GM18868 (cell line): ENCODE data around the gene BRD1.
A peak's percentile ranks its signal among the peaks of the same experiment; 100 is the strongest.
"Not testable (repeated sequence)": the region's sequence is repeated elsewhere in the genome, so short reads cannot be mapped to it uniquely, and the experiment has no call there.

ENCODE experiments used
- ATAC-seq: cut with Tn5 transposase; IDR thresholded peaks from one replicate; pipeline ENCODE4 v1.9.1; 2021; ENCODE audit warnings: mild to moderate bottlenecking, moderate library complexity; ENCODE audit not compliant: unreplicated experiment

Gene BRD1

DNA sequence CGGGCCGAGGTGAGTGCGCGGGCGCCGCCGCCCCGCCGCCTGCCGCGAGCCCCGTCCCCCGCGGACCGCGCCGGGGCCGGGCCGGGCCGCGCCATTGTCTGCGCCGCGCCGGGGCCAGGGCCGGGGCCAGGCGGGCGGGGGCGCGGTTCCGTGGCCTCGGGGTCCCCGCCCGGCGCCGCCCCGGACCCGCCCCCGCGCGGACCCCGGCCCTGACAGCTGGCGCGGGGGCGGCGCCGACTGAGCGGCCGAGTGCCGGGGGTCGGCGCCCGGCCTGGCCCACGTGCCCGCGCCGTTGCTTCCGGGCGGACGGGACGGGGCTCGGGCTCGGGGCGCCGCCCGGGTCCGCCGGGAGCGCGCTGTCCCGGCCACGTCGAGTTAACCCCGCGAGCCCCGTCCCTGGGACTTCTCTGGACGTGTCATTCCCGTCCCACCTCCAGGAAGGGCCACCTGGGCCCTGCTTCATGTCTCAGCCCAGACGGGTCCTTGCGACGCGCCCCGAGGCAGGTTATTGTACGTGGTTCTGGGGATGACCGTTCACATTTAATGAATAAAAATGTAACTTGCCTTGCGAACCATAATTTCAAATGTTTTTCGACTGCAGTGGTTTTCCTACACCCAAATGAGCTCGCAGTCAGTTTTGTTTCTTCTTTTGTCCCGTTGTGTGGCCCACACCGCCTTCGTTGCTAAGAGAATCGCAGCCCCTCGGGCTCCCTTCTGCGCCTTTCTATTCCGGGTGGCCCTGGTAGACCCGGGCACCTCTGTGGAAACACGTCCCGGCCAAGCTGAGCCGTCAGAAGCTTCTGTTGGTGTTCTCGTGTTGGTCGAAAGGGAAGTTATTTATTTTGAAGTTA lies 26.5 kb upstream of the BRD1 start:
- ATAC-seq, result peak; percentile 12

DNA sequence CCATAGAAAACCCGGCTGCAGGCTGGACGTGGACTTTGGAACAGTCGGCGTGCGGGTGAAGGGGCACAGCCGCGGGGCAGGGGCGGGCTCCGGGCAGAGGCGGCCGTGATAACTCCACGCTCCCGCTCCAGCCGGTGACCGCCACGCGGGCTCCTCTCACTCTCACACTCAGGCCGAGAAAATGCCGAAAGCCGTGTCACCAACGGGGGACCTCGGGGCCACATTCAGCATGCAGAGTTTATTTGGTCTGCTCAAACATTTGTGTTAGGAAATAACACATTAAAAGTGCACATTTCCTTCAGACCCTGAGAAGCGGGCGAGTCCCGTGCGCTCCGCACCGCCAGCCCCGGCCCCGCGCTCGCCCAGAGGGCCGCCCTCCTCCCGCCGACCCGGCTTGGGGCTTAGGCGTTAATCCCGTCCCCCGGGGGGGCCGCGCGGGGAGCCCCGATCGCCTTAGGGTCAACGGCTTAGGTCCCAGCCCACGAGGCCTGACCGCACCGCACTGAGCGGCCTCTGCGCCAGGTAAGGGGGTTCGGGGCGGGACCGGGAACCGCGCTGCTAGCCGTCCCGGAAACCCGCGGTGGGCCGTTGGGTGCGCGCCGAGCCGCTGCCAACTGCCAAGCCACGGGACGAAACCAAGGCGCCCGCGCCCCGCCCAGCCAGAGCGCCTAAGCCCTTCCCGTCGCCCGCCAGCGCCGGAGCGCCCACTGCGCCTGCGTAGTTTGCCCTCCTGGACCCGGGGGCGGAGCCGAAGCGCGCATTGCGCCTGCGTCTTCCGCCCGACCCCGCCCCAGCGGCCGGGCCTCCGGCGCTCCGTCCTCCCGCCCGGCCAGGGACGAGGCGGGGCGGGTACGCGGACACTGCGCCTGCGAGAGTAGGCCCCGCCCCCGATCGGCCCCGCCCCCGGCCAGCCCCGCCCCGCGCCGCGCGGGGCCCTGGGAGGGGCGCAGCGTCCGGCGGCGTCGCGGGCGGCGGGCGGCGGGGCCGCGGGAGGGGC lies 25.5 kb upstream of the BRD1 start, which contains the start of gene ZBED4:
Gene ZBED4 (plus strand): TSS at position 947 of the 997 bp plus-strand sequence. CDS start 29,819 bp downstream, outside the sequence.
- ATAC-seq, result peak; percentile 70

DNA sequence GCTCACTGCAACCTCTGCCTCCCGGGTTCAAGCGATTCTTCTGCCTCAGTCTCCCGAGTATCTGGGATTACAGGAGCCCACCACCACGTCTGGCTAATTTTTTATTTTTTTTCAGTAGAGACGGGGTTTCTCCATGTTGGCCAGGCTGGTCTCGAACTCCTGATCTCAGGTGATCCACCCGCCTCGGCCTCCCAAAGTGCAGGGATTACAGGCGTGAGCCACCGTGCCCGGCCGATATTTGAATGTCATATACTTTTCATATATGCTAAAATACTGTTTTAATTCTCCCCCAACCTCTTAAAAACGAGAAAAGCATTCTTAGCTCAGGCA lies 24.9 kb upstream of the BRD1 start:
- not testable (repeated sequence) for ATAC-seq

DNA sequence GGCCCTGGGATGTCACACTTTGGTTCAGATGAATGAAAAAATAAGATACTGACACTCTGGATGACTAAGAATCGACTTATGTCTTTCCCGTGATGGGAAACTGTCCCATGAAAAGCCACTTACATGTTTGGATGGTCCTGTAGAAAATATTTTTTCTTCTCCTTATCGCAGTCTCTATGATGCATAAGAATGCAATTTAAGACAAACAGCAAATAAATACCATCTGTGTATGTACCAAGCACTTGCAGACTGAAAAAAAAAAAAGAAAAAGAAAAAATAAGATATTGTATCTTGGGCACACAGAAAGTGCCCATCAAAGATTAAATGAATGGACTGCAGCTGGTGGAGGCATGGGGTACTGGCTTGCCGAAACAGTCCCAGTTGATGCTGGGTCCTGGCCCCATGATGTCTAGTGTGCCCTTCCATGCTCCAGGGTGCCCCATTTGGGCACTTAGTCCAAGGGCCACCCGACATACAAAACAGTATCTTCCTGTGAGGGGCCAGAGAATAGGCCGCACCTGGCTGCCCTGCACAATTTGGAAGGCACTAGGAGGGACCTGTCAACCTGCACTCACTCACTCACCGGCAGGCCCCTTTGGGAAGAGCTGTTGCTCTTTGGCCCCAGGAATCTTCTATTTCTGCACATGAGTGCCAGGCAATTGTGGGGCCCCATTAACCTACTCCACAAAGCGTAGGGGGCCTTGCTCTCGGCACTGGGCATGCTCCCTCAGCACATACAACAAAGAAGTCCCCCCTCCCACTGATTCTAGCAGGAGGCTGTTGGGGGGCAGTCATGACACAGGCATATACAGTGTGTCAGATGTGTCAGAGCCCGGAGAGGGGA lies 23.5 kb upstream of the BRD1 start:
- ATAC-seq, result no peak

DNA sequence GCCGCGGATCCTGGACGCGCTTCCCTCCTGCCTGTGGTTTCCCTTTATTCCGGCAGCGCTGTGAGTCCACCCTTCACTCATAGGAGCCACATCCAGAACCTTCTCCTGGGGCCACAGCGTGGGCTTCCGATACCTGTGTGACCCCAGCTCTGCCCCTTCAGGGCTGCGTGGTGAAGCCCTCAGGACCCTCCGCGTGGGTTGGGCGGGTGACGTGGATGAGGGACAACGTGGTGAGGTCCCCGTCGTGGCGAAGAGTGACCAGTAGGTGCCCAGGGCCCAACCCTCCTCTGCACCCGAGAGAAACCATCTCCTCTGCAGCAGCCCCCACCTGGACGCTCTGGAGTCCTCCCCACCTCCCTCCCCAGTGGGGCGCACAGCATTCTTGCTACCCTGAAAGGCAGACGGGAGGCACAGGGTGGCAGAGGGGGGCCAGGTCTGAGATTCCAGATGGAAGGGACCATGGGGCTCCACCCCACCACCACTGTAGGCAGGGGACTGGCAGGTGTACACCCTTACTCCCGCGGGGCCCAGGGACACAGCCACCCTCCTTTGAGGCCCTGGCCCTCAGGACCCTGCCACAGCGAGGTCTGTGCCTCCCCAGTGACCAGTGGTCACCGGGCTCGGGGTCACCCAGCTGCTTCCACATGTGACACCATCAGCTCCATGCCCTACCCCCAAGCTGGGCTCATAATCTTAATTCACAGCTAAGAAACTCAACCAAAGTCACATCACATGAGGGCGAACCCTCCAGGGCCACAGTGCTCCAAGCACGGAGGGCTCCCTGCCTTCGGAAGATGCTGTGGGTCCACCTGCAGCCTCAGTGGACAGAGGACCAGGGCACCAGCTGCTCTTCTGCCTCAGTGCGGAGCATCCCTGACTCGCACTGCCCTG lies 22.6 kb upstream of the BRD1 start:
- no peak for ATAC-seq

DNA sequence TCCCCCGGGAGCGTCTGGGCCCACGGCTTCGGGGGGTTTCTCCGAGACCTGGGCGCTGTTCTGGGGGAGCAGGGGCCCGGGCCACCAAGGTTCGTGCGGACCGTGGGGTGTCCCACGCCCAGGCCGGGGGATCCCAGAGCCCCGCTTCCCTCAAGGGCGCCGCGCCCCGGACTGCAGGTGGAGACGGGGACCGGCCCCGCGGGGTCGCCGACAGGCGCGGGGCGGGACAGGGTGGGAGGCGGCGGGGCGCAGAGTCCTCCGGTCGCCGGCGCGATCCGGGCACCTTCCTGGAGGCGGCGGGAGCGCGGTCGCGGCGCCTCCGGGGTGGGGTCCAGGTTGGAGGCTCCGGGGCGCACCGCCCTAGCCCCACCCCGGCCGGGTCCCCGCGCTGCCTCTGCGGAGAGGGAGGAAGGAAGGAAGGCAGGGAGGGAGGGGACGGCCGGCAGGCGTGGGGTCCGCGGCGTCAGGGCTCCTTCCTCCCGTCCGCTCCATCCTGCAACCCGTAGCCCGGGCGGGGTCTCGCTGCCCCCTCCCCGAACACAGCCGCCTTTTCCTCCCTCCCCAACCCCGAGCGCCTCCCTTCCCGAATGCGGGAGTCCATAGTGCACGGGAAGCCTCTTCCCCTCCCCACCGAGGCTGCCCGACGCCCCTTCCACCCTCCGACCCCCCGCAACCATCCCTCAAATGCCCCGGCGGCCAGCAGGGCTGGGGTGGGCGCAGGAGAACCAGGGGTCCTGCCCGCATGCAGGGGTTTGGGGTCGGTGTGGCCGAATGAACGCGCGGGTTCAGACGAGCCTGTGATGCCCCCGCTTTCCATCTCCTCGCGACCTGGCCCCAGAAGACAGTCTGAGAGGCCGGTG lies 21.7 kb upstream of the BRD1 start:
- no peak for ATAC-seq

DNA sequence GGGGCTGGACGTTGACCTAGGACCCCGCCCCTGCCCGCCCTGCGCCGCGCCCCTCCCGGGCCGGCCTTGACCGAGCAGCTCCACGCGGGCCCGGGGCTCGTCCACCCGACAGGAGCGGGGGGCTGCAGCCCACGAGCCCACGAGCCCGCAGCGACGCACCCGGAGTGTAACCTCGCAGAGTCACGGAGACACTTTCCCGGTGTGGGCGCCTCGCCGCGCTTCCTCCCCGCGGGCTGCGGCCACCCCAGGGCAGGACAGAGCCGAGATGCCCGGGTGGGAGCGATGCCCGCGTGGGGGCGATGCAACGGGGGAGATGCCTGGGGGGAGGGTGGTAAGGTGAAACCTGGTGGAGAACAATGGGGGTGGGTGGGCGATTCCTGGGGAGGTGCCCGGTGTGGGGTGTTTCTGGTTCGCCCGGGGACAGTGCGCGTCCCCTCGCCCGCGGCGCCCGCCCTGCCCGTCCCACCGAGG lies 21.1 kb upstream of the BRD1 start:
- ATAC-seq, result no peak

DNA sequence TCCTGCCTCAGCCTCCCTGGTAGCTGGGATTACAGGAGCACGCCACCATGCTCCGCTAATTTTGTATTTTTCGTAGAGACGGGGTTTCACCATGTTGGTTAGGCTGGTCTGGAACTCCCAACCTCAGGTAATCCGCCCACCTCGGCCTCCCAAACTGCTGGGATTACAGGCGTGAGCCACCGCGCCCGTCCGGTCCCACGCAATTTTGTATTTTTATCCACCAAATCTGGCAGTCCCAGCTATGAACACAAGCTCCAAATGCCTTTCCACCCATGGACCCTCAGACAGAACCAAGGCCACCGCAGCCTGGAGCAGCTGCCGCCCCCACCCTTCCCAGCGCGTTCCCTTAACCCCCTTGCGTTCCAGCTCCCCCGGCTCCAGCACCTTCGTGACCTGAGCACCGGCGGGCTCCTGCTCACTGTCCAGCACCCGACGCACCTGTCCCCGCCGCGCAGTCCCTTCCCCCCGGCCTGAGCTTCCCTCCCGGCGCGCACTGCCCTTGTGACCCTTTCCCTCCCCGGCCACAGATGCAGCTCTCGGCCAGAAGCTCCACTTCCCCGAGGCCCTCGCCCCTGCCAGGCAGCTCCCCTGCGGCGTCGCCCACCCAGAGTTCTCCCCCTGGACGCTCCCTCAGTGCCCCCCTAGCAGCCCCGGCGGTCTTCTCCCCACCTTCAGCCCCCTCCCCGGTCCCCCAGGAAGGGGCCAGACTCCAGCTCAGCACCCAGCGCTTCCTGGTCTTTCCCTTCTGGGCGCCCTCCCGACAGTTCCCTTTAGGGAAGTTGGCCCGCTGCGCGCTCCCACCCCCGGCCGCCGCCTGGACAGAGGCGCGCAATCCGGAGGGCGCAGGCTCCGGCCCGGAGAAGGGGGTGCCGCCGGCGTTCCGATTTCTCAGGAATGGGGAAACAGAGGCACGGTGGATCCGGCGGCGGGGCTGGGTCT lies 20.3 kb upstream of the BRD1 start:
- no peak for ATAC-seq

DNA sequence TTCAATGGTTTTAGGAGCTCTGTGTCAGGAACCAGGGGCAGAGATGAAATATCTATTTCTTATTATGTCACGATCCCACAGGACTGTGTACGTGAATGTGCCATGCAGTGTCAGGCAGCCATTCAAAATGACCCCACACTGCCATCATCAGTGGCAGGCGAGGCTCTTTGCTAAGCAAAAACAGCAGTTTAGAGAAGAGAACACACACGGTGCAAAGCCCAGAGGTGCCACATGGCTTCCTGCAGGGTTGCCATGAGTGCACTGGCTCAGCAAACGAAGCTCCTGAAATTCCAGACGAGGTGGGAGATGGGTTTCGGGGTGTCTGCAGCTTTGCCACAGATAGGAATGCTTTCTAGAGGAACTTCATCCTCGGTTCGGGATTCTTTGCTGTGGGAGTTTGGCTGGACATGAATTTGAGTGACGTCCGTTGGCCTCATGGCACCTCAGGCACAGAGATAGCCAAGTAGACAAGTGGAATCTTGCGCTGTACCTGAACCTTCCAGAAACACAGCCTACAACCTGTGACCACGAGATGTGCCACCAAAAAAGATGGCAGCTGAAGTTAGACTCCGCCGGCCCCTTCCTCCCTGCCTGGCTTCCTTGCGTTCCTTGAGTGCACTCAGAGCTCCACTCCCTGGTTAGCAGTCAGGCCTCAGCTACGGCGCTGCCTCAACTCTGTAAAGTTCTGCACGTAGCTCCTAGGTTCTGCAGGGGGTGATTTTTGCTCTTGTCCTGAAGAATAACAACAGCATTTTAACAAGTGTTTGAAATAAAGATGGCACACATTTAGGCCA lies 18.2 kb upstream of the BRD1 start:
- no peak for ATAC-seq

DNA sequence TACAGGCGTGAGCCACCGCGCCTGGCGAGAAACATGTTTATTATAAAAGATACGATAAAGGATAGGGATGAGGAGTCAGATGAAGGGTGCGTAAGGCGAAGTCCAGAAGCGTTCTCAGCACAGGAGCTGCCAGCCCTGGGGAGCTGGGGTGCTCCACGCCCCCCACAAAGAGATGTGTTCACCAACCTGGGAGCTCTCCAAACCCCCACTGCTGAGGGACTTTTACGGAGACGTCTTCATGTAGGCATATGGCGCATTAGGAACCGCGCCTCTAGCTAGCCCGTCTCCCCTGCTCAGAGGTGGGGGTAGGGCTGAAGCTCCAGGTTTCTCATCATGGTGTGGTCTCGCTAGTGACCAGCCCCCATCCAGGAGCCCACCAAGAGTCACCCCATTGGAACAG lies 17.6 kb upstream of the BRD1 start:
- ATAC-seq, result no peak

DNA sequence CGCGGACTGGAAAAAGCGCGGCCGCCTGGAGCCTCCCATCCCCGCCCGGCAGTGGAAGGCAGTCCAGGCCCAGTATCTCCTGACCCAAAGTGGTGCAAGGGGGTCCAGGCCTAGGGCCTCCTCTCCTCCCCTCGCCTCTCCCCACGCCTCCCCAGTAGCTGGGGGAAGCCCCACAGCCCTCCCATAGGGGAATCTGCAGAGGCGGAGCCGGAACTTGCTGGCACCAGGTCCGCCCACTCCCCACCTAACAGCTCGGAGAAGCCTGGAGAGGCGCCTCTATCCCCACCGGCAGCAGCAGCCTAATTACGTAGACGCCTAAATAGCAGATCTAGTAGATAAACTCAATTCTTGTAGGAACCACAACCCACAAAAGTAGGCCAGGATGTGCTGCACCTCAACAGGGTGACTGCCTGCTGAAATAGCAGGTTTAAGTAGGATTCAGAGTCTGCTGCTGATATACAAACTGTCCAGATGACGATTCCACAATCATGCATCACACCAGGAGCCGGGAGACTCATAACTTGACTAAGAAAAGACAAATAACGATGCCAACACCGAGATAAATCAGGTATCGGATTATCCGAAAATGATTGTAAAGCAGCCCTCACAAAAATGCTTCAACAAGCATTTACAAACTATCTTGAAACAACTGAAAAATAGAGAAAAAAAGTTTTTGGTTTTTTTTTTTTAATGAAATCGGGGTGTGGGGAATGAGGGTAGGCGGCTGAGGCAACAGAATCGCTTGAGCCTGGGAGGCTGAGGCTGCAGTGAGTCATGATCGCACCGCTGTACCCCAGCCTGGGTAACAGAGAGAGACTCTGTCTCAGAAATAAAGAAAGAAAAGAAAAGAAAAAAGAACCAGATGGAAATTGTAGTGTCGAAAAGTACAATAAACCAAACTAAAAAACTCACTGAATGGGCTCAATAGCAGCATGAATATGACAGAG lies 11.4 kb upstream of the BRD1 start:
- no peak for ATAC-seq

DNA sequence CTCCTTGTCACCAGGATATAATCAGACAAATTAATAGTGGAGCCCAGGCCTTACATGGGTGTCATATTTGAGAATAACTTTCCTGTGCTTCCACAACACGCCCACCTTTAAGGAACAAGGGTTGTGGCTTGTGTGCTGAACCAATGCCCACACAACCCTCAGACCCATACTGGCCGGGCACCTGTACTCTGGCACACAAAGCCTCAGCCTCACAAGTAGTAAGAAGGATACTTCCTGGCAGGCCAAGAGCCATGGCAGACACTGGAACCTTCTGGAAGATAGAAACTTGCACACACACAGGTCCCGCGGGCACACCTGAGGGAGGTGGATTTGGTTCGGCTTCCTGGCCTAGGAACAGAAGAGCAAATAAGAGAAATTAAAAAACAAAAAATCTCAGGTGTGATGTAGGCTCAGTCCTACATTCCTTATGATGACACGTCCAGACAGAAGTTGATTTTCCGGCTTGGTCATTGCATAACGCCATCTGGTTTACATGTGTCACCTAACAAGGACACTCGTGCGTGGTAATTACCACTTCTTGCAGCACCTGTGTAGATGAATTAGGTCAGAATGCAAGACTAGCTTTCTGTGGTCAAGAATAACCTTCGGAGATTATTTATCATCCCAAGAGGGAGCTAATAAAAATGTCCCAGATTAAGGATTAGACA lies 5.8 kb upstream of the BRD1 start:
- no peak for ATAC-seq

DNA sequence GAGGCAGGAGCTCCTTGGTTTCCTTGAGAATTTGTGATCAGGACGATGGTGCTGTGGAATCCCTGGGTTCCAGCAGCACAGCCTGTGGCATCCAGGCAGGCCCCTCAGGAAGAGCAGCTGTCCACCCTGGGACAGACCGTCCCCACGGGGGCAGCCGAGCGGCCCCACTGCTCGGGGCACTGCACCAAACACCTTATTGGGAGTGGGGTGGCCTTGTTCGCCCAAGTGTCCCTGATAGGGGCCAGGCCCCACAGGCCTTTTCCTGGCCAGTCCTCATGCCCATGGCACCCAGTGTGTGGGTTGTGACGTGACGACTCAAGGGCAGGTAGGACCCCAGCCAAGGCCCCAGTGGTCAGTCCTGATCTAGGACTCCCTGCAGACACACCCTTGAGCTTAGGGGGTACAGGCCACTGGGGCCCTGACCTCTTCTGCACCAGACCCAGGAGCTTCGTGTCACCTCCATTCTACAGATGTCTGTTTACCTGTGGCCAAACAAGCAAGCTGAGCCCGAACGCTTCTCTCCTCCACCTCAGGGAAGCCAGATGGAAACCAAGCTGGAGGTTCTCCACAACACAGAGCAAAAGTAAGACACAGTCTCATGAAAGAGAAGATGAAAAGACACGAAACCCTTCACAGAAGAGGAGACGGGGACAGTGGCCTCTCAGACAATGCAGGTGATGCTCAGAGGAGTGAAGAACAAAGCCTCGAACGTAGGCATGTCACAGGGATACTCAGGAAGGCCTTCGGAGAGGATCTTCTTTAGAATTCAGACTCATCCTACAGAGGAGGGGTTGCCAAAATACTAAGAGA lies 1.6 kb upstream of the BRD1 start:
- no peak for ATAC-seq

DNA sequence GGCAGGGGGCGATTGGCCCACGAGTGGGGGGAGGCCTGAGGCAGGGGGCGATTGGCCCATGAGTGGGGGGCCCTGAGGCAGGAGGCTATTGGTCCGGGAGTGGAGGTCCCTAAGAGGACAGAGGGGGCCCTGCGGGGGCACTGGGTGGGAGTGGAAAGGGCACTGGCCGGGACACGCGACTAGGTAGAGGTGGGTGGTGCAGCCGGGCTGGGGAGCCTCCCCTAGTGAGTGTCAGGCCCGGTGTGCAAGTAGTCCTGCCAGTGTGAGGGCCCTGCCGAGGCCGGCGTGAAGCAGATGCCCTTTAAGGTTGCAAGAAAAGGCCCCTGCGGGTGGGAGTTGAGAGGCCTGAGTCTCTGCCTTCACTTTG lies 909 bp upstream of the BRD1 start:
- ATAC-seq, result no peak
